ENCODE data around the gene USP20.

The USP20 gene

GRCh38 chr9:129919841-129920240 lies 84.6 kb downstream of the USP20 start:
- no peak for DNase-seq (ENCODE audit: low spot score)

GRCh38 chr9:129921905-129922304 lies 86.6 kb downstream of the USP20 start:
- DNase-seq (ENCODE audit: low spot score), result no peak

GRCh38 chr9:129923589-129923988 lies 88.3 kb downstream of the USP20 start:
- no peak for DNase-seq (ENCODE audit: low spot score)

- no peak for DNase-seq (ENCODE audit: low spot score)
Observed at GRCh38 chr9:129929496-129930125, 94.4 kb downstream of the USP20 start.

GRCh38 chr9:129930743-129931142 lies 95.5 kb downstream of the USP20 start:
- no peak for DNase-seq (ENCODE audit: low spot score)

All from putamen (tissue), 1 donor.